DND-41 (cell line): ENCODE results near the gene PMF1.

Experiments used
- ATAC-seq: fragments of 200-7000 bp; cut with Tn5 transposase; 3 replicates; pipeline ENCODE4 v1.9.1; 2021; ENCODE audit warnings: low read depth; ENCODE audit not compliant: insufficient read depth
- DNase-seq: peaks from one replicate; pipeline ENCODE4 v3.0.0-alpha.2; 2020
- H2AFZ ChIP-seq: 2 replicates; pipeline ENCODE4 v1.6.0; 2012; ENCODE audit warnings: low read depth, low read length
- H3K27ac ChIP-seq: 2 replicates; pipeline ENCODE4 v1.5.1; 2012; ENCODE audit warnings: low read length, inconsistent platforms
- H3K27me3 ChIP-seq: fragments of 200-600 bp; sonication (generic); 2 replicates; pipeline ENCODE4 v1.6.0; 2012; ENCODE audit warnings: low read length, mild to moderate bottlenecking, inconsistent platforms; ENCODE audit not compliant: insufficient read depth, poor library complexity
- H3K36me3 ChIP-seq: 2 replicates; pipeline ENCODE4 v1.5.1; 2012; ENCODE audit warnings: low read length, inconsistent platforms; ENCODE audit not compliant: insufficient read depth
- H3K4me1 ChIP-seq: 2 replicates; pipeline ENCODE4 v1.5.1; 2012; ENCODE audit warnings: mild to moderate bottlenecking, low read length; ENCODE audit not compliant: insufficient read depth
- H3K4me2 ChIP-seq: 2 replicates; pipeline ENCODE4 v1.6.0; 2012; ENCODE audit warnings: mild to moderate bottlenecking, moderate library complexity, low read length, inconsistent platforms; ENCODE audit not compliant: insufficient read depth
- H3K4me3 ChIP-seq, 2 experiments: fragments of 200-600 bp in 1 of 2; shearing (Covaris generic) in 1 of 2; 2 replicates each; pipeline ENCODE4 v1.5.1; 2012 to 2016; ENCODE audit warnings: inconsistent platforms in 2 of 2, low read length in 2 of 2, mild to moderate bottlenecking in 2 of 2, low read depth in 1 of 2, moderate library complexity in 1 of 2
- H3K79me2 ChIP-seq: 2 replicates; pipeline ENCODE4 v1.6.0; 2012; ENCODE audit warnings: low read length, inconsistent platforms; ENCODE audit not compliant: insufficient read depth
- H3K9ac ChIP-seq: 2 replicates; pipeline ENCODE4 v1.6.0; 2012; ENCODE audit warnings: low read depth, mild to moderate bottlenecking, inconsistent platforms, low read length, moderate library complexity
- H3K9me3 ChIP-seq: 2 replicates; pipeline ENCODE4 v1.5.1; 2012; ENCODE audit warnings: low read length, moderate library complexity, mild to moderate bottlenecking, inconsistent platforms; ENCODE audit not compliant: insufficient read depth, severe bottlenecking
- H4K20me1 ChIP-seq: 2 replicates; pipeline ENCODE4 v1.6.0; 2012; ENCODE audit warnings: low read length; ENCODE audit not compliant: insufficient read depth
- CTCF ChIP-seq: IDR thresholded peaks from 2 replicates; pipeline ENCODE4 v1.5.1; 2012; ENCODE audit warnings: borderline replicate concordance, low read length, moderate library complexity, mild to moderate bottlenecking; ENCODE audit not compliant: poor library complexity, severe bottlenecking; ENCODE audit errors: extremely low read depth
- EZH2 ChIP-seq: IDR thresholded peaks from 3 replicates; pipeline ENCODE4 v1.6.1; 2012; ENCODE audit warnings: borderline replicate concordance, low read depth, mild to moderate bottlenecking, moderate library complexity, low read length, inconsistent platforms; ENCODE audit not compliant: severe bottlenecking

Gene PMF1

DNA sequence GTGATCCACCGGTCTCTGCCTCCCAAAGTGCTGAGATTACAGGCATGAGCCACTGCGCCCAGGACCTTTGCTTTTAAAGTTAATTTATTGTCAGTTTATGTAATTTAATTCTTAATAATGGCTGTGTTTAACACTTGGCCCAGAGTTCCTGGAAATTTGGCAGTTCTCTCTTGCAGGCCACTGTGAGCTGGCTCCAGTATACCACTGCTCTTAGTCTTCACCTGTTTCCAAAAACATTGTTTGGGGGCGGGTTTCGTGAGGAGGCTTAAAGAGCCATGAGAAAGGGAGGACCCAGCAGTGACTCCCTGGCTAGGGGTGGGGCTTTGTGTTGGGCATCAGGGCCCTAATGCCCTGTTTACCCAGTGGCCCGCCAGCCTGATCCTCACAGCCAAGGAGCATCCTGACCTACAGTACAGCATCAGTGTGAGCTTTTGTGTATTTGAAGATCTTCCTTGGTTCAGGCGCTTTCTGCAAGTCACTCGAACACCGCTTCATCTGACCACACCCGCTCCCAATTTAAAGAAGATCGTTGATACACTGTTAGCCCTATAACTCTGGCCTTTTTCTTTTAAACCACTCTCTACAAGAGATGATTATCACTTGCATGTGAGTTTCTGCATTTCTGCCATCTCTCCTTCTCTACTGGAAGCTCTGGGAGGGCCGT lies 17.1 kb downstream of the PMF1 start:
- Histone ChIP-seq H3K9me3 (no peaks in the 10 kb centered on the region), H2AFZ (no peak overlapping the region), H3K4me3 (no peak overlapping the region), H3K9ac (no peak overlapping the region), H3K27ac (no peak overlapping the region), H3K4me1 (no peaks in the 10 kb centered on the region), H3K36me3 (peaks cover 22% of the 10 kb centered on the region), H3K4me2 (no peak overlapping the region), H4K20me1 (no peaks in the 10 kb centered on the region; the same call in 1 of the 2 replicates), H3K27me3 (no peaks in the 10 kb centered on the region), H3K79me2 (no peaks in the 10 kb centered on the region)
- ATAC-seq (no peak), DNase-seq (no peak)
- TF ChIP-seq CTCF, result no peak
- TF ChIP-seq EZH2, result no peak

DNA sequence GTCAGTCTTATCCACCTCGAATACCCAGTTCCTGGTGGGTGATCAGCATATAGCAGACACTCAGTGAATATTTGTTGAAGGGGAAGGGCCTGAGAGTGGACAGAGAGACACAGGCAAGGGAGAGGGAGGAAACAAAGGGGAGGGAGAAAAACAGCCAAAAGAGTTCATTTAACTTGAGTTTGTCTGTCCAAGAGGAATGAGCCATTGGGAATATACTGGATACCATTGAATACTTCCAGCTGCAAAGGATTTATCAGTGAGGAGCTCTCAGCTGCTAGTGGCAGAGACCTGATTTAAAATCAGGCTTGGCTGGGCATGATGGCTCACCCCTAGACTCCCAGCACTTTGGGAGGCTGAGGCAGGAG lies 17.6 kb downstream of the PMF1 start:
- DNase-seq, result no peak
- no peak overlapping the region for H2AFZ ChIP-seq
- H3K9me3 ChIP-seq, result no peaks in the 10 kb centered on the region
- no peaks in the 10 kb centered on the region for H3K4me1 ChIP-seq
- no peak overlapping the region for H3K4me2 ChIP-seq
- no peaks in the 10 kb centered on the region for H3K27me3 ChIP-seq
- H3K27ac ChIP-seq, result no peak overlapping the region
- H3K9ac ChIP-seq, result no peak overlapping the region
- no peaks in the 10 kb centered on the region for H3K79me2 ChIP-seq
- H3K4me3 ChIP-seq, result no peak overlapping the region
- peaks cover 22% of the 10 kb centered on the region for H3K36me3 ChIP-seq
- no peak for TF ChIP-seq CTCF
- no peak for TF ChIP-seq EZH2
- no peaks in the 10 kb centered on the region; the same call in 1 of the 2 replicates for H4K20me1 ChIP-seq
- ATAC-seq, result no peak

- no peaks in the 10 kb centered on the region for H3K79me2 ChIP-seq
- H3K36me3 ChIP-seq, result peaks cover 31% of the 10 kb centered on the region
- no peaks in the 10 kb centered on the region for H3K9me3 ChIP-seq
- TF ChIP-seq CTCF (no peak), EZH2 (no peak)
- no peaks in the 10 kb centered on the region; the same call in 1 of the 2 replicates for H4K20me1 ChIP-seq
- H3K4me1 ChIP-seq, result no peaks in the 10 kb centered on the region
- H3K27me3 ChIP-seq, result no peaks in the 10 kb centered on the region
- no peak overlapping the region for H3K27ac ChIP-seq
- H3K4me3 ChIP-seq, result no peak overlapping the region
- no peak overlapping the region for H2AFZ ChIP-seq
- DNase-seq, result no peak
- H3K9ac ChIP-seq, result no peak overlapping the region
- peak; percentile 14; the same call in 1 of the 3 replicates for ATAC-seq
- no peak overlapping the region for H3K4me2 ChIP-seq
Observed at GRCh38 chr1:156232201-156232894, 19.5 kb downstream of the PMF1 start.
